GM12874 (cell line): Measurements from ENCODE around the gene ESRRB.

ENCODE experiments used
- CTCF ChIP-seq: IDR thresholded peaks from 2 replicates; pipeline ENCODE4 v1.5.1; 2011; ENCODE audit warnings: low read depth, mild to moderate bottlenecking, control low read depth, low read length, moderate library complexity; ENCODE audit not compliant: insufficient read depth

ESRRB gene

GRCh38 chr14:76331328-76332011 lies 44.5 kb upstream of the ESRRB start:
- TF ChIP-seq CTCF = no peak

GRCh38 chr14:76333664-76334063 lies 42.3 kb upstream of the ESRRB start:
- TF ChIP-seq CTCF = no peak

- TF ChIP-seq CTCF = no peak
These were observed 41.6 kb upstream of the ESRRB start for GRCh38 chr14:76334316-76334715.

- no peak for TF ChIP-seq CTCF
These were observed 39.1 kb upstream of the ESRRB start for GRCh38 chr14:76336876-76337275.

GRCh38 chr14:76337635-76338545 lies 38.0 kb upstream of the ESRRB start:
- TF ChIP-seq CTCF = no peak

- no peak for TF ChIP-seq CTCF
These were observed 36.0 kb upstream of the ESRRB start for GRCh38 chr14:76339728-76340615.

- no peak for TF ChIP-seq CTCF
These were observed 32.6 kb upstream of the ESRRB start for GRCh38 chr14:76343386-76343785.
